H1 (cell line): ENCODE measurements around the gene RHBDD1.

ENCODE experiments used
- CTCF ChIP-seq, 3 experiments: IDR thresholded peaks; 1 replicate in 2 of 3; 2 replicates in 1 of 3; pipeline versions ENCODE4 v1.5.1 to v1.6.1; 2011; ENCODE audit warnings: low read length in 3 of 3, mild to moderate bottlenecking in 3 of 3, inconsistent platforms in 2 of 3, low read depth in 1 of 3, moderate library complexity in 1 of 3; ENCODE audit not compliant: insufficient read depth in 1 of 3; ENCODE audit errors: control extremely low read depth in 1 of 3
- E2F6 ChIP-seq: IDR thresholded peaks from 2 replicates; pipeline ENCODE4 v1.6.1; 2012; ENCODE audit warnings: inconsistent platforms

- no peak for TF ChIP-seq CTCF (IDR thresholded peaks at IDR 0.05; ENCODE audit: control extremely low read depth in 1 of 3, insufficient read depth in 1 of 3, low read depth in 1 of 3, low read length in 3 of 3)
- TF ChIP-seq E2F6 = no peak
These were observed 2.1 kb downstream of the RHBDD1 start for GRCh38 chr2:226837787-226838603.
